Stimulated activated naive CD8-positive, alpha-beta T cell treated with anti-CD3 and anti-CD28 coated beads, Interleukin-15, Interleukin-2, amounts not matched to agents 100 U/mL and 50 U/mL, for 24 hours (primary cell): ENCODE measurements around the gene ZDHHC21.

Source experiments
- ATAC-seq: fragments of 150-1000 bp; cut with Tn5 transposase; one replicate; pipeline ENCODE4 v1.10.0; 2021
- DNase-seq: peaks from one replicate; pipeline ENCODE4 v3.0.0; 2021

The ZDHHC21 gene

GRCh38 chr9:14693251-14693861, at the start of gene ZDHHC21:
TSS of gene ZDHHC21 (minus strand) at chr9:14693432. CDS start at chr9:14674340, 19,092 bp downstream.
- peak; percentile 72 for DNase-seq
- ATAC-seq = peak; percentile 91

- peak; percentile 55 for ATAC-seq
These were observed 48.1 kb upstream of the ZDHHC21 start for GRCh38 chr9:14741369-14741768.

GRCh38 chr9:14733133-14733532, 39.9 kb upstream of the ZDHHC21 start:
- ATAC-seq (no peak), DNase-seq (no peak)

More at GRCh38 chr9:14741369-14741768, 48.1 kb upstream of the ZDHHC21 start:
- DNase-seq = no peak

GRCh38 chr9:14731294-14731981, 38.2 kb upstream of the ZDHHC21 start:
- DNase-seq (no peak), ATAC-seq (no peak)

GRCh38 chr9:14730461-14730898, 37.2 kb upstream of the ZDHHC21 start:
- no peak for ATAC-seq
- DNase-seq = no peak

- ATAC-seq (no peak), DNase-seq (no peak)
These were observed 30.1 kb upstream of the ZDHHC21 start for GRCh38 chr9:14723301-14723700.

GRCh38 chr9:14722391-14723035, 29.3 kb upstream of the ZDHHC21 start, which contains the start of gene CER1:
TSS of gene CER1 (minus strand) at chr9:14722733. CDS start at chr9:14722672, 61 bp downstream.
- ATAC-seq = no peak
- DNase-seq = no peak

GRCh38 chr9:14719231-14719923, 26.1 kb upstream of the ZDHHC21 start:
- ATAC-seq (no peak), DNase-seq (no peak)

- no peak for DNase-seq
These were observed 21.9 kb upstream of the ZDHHC21 start for GRCh38 chr9:14715102-14715501.

GRCh38 chr9:14713187-14713767, 20.0 kb upstream of the ZDHHC21 start:
- DNase-seq (no peak), ATAC-seq (no peak)

More at GRCh38 chr9:14715102-14715501, 21.9 kb upstream of the ZDHHC21 start:
- ATAC-seq = no peak

- no peak for ATAC-seq
These were observed 17.6 kb upstream of the ZDHHC21 start for GRCh38 chr9:14710804-14711203.

GRCh38 chr9:14706530-14707140, 13.4 kb upstream of the ZDHHC21 start:
- DNase-seq (no peak), ATAC-seq (no peak)

More at GRCh38 chr9:14710804-14711203, 17.6 kb upstream of the ZDHHC21 start:
- DNase-seq = no peak

GRCh38 chr9:14705079-14705478, 11.8 kb upstream of the ZDHHC21 start:
- no peak for DNase-seq
- no peak for ATAC-seq

- DNase-seq (no peak), ATAC-seq (no peak)
These were observed 11.0 kb upstream of the ZDHHC21 start for GRCh38 chr9:14704281-14704680.

GRCh38 chr9:14702200-14702720, 9.0 kb upstream of the ZDHHC21 start:
- no peak for ATAC-seq
- no peak for DNase-seq

GRCh38 chr9:14692470-14693250, 572 bp downstream of the ZDHHC21 start:
- DNase-seq = peak; percentile 43
- peak; percentile 57 for ATAC-seq

- ATAC-seq (no peak), DNase-seq (no peak)
These were observed 2.1 kb downstream of the ZDHHC21 start for GRCh38 chr9:14690948-14691730.

- DNase-seq (no peak), ATAC-seq (no peak)
These were observed 6.1 kb downstream of the ZDHHC21 start for GRCh38 chr9:14687042-14687719.

GRCh38 chr9:14686168-14686567, 7.1 kb downstream of the ZDHHC21 start:
- DNase-seq (no peak), ATAC-seq (no peak)
